Jurkat, Clone E6-1 (cell line): ENCODE results near the gene MFSD2B.
"Not testable (repeated sequence)": the region's sequence is repeated elsewhere in the genome, so short reads cannot be mapped to it uniquely, and the experiment has no call there.

ENCODE experiments used
- DNase-seq: peaks from one replicate; pipeline ENCODE4 v3.0.0-alpha.2; 2011; ENCODE audit warnings: low read depth, low spot score
- H3K4me3 ChIP-seq: 2 replicates; pipeline ENCODE4 v1.5.1; 2011; ENCODE audit warnings: mild to moderate bottlenecking, low read length, control low read depth, moderate library complexity

Gene MFSD2B

DNA sequence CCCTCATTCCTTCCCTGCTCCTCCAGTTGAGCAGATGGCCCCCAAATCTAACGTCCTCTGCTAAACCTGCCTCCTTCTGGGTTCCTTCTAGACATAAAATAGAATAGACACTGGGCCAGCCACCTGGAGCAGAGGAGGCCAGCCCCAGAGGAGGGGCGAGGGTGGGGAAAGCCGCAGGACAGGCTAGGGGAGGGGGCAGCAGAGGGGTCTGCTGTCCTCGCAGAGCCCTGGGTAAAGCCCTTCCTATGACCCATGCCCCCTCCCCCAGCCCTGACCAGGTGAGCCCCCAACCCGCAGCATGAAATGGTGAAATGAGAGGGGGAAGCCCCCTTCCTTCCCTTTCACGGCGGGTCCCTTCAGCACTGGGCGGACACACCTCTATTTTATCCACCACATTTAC is 7.8 kb downstream of the MFSD2B start:
- no peak overlapping the region for H3K4me3 ChIP-seq
- DNase-seq: no peak

DNA sequence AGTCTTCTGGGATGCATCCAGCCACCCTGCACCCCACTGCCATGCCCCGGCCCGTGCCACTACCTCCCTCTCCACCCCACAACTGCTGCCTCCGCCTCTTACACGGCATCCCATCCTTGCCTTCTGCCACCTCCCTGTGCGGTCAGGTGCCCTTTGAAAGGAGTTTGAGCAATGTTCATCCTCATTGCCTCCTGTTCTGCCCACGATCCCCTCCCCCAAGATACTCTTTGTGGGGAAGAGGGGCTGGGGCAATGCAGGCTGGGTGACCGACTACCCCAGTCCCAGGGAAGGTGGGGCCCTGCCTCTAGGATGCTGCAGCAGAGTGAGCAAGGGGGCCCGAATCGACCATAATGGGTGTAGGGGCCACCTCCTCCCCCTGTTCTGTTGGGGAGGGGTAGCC is 8.4 kb downstream of the MFSD2B start:
- no peak overlapping the region for H3K4me3 ChIP-seq
- DNase-seq: no peak

GRCh38 chr2:24019729-24020128 is 9.8 kb downstream of the MFSD2B start:
- no peak for DNase-seq

GRCh38 chr2:24020244-24020643 is 10.4 kb downstream of the MFSD2B start:
- no peak for DNase-seq

More at GRCh38 chr2:24019729-24020128, 9.8 kb downstream of the MFSD2B start:
- no peak overlapping the region for H3K4me3 ChIP-seq

GRCh38 chr2:24021122-24021998 is 11.5 kb downstream of the MFSD2B start:
- no peak for DNase-seq
- H3K4me3 ChIP-seq: no peak overlapping the region

More at GRCh38 chr2:24020244-24020643, 10.4 kb downstream of the MFSD2B start:
- H3K4me3 ChIP-seq: no peak overlapping the region

- DNase-seq: no peak
- H3K4me3 ChIP-seq: no peak overlapping the region
Observed at GRCh38 chr2:24022324-24022974, 12.6 kb downstream of the MFSD2B start.

GRCh38 chr2:24022975-24023575 is 13.2 kb downstream of the MFSD2B start:
- no peak overlapping the region for H3K4me3 ChIP-seq
- DNase-seq: no peak

GRCh38 chr2:24024018-24024417 is 14.1 kb downstream of the MFSD2B start:
- no peak for DNase-seq
- no peak overlapping the region for H3K4me3 ChIP-seq

DNA sequence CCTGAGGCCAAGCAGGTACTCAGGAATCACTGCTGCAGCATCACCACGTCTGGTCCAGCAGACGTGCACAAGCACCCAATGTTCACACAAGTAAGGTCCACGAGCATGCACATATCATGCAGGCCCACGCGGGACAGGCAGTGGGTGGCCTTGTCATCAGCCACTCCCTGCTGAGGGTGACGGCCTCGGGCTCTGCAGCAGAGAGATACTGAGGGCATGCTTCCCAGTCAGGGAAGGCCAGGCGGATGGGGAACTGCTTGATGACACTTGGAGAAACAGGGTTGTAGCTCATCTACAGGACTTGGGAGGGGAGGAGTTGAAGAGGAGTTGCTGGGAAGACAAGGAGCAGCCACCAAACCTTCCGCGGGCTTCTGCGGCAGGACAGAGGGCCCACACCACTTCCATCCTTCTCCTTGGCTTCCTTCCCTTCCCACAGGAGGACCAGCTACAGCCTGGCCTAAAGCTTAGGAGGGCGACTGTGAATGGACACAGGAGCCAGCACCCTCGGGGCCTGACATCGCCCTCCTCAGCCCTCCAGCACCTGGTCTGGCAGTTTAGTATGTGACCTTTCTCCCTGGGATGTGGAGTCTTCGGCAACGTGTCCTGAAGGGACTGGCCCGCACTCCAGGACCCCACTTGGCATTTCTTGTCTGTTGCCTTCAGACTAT is 15.2 kb downstream of the MFSD2B start:
- no peak for DNase-seq
- no peak overlapping the region for H3K4me3 ChIP-seq

DNA sequence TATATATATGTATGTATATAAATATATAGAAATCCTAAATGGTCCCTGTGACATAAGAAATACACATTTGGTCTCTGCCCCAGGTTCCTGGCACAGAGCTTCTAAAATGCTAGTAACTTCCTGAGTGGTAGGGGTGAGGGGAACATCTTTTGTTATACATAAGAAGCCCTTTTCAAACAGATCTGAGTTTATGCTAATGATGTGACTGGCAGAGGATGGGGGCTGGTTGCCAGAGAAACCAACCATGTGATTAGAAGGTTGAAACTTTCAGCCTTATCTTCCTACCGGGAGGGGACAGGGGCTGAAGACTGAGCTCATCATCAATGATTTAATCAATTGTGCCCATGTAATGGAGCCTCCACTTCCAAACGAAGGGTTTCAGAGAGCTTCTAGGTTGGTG is 16.3 kb downstream of the MFSD2B start:
- H3K4me3 ChIP-seq: no peak overlapping the region
- DNase-seq: peak; percentile 19

DNA sequence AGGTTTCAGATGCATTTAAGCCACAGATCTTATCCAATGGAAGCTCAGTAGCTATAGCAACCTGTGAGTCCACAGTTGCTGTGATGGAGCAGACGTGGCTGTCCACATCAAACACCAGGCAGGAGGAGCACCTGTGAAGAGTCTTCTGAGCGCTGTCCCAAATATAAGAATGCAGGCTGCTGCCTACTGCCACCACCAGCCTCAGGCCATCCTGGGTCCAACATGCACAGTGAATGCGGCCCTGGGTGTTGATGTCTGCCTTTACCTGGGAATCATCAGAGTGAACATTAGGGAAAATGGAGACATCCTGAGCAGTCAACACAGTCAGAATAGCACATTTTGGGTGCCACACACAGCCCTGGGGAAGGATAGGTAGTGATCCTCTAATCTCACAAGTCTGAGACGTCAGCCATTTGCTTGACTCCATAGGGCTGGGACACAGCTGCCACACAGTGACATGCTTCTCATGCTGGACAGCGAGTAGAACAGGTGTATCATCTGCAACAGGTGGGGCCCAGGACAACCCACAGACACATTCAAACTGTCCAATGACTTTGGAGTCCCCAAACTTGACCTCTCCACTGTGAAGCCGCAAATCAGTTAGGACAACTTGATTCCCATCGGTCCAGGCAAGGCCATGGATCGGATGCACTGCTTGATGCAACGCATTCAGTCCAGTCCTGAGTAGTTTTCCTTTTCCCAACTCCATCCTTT is 29.1 kb downstream of the MFSD2B start:
- DNase-seq: no peak
- H3K4me3 ChIP-seq: no peak overlapping the region

- H3K4me3 ChIP-seq: no peak overlapping the region
- no peak for DNase-seq
Observed at GRCh38 chr2:24040511-24040910, 30.6 kb downstream of the MFSD2B start.

DNA sequence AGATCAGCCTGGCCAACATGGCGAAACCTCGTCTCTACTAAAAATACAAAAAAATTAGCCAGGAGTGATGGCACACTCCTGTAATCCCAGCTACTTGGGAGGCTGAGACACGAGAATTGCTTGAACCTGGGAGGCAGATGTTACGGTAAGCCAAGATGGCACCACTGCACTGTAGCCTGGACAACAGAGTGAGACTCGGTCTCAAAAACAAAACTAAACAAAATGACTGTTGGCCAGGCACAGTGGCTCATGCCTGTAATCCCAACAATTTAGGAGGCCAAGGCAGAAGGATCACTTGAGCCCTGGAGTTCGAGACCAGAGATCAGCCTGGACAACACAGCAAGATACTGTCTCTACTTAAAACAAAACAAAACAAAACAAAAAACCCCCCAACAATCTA is 33.2 kb downstream of the MFSD2B start:
- not testable (repeated sequence) for DNase-seq, H3K4me3 ChIP-seq

GRCh38 chr2:24045511-24046508 is 35.9 kb downstream of the MFSD2B start:
- DNase-seq: no peak
- H3K4me3 ChIP-seq: peak overlapping the region; percentile 75

- H3K4me3 ChIP-seq: peak overlapping the region; percentile 75
- no peak for DNase-seq
Observed at GRCh38 chr2:24046599-24046929, 36.7 kb downstream of the MFSD2B start.

DNA sequence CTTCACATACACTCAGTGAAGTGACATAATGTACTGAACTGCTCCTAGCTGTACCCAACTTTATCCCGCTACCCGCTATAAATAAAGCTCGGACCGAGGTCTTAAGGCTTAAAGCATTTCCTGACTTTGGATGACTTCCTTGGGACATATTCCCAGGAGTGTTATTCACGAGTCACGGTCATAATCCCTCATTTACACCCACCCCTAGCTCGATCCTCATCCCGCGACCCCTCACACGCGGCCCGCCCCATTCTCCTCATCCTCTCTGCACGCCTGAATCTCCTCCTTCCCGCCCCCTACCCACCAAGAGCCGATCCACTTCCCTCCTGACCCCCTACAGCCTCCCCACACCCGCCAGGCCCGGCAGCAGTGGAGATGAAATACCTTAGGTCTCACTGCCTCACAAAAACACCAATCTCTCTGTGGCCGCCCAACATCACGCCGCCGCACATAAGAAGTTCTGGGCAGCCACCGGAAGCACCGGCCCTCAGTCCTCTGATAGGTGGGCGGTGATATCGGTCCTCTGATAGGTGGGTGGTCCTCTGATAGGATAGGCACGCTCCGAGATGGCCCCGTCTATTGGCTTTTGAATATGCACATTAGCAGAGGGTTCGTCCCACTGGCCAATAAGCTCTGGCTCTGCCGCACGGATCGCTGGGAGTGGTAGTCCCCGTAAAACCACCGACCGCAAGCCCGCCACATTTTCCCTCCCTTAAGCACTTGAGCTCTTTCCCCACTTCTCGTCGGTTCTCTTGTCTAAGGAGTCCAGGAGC is 37.2 kb downstream of the MFSD2B start, which contains the start of gene WDCP:
Gene WDCP (minus strand): TSS at position 462 of the 773 bp plus-strand sequence. CDS start 7,897 bp downstream, outside the sequence.
- peak within 1 kb of the TSS; percentile 75 for H3K4me3 ChIP-seq
- peak; percentile 99 for DNase-seq

DNA sequence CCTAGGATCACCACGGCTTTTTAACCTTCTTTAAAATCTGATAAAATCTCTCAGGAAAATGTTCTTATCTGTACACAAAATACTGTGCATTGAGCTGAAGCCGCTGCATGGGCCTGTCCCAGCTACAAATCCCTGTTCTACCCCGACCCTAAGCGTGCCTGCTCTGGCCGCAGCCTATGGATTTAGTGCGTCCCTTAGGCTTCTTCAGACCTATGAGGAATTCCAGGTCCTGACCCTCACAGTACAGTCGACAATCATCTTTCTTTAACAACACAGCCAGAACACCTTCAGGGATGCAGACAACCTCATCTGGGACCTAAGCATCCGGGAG is 37.8 kb downstream of the MFSD2B start:
- DNase-seq: no peak
- peak overlapping the region; percentile 75 for H3K4me3 ChIP-seq
